GM12892 (cell line): ENCODE measurements around the gene RBMS3.

Experiments used
- POLR2A ChIP-seq: IDR thresholded peaks from 2 replicates; pipeline ENCODE4 v1.6.1; 2011; ENCODE audit warnings: low read depth, low read length, control low read depth
- POLR2AphosphoS5 ChIP-seq: IDR thresholded peaks from 2 replicates; pipeline ENCODE4 v1.6.1; 2011; ENCODE audit warnings: low read depth, low read length, control low read depth

- TF ChIP-seq POLR2AphosphoS5 = no peak
- no peak for TF ChIP-seq POLR2A
These were observed 187.3 kb downstream of the RBMS3 start for GRCh38 chr3:29468187-29468586.
